Stimulated activated CD4-positive, alpha-beta T cell treated with anti-CD3 and anti-CD28 coated beads, Interleukin-4, amount 100 ng/mL, for 24 hours (primary cell): ENCODE data around the gene RTEL1.
"Not testable (repeated sequence)": the region's sequence is repeated elsewhere in the genome, so short reads cannot be mapped to it uniquely, and the experiment has no call there.

Experiments
- DNase-seq: peaks from one replicate; pipeline ENCODE4 v3.0.0-alpha.2; 2020

Gene RTEL1

DNA sequence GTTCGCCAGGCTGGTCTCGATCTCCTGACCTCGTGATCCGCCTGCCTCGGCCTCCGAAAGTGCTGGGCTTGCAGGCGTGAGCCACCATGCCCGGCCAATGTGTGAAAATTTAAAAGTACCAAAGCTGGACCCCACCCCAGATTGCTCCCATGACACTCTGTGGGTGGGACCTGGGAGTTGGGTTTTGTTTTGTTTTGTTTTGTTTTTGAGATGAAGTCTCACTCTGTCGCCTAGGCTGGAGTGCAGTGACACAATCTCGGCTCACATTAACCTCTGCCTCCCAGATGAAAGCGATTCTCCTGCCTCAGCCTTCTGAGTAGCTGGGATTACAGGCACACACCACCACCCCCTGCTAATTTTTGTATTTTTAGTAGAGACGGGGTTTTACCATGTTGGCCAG, 13.6 kb downstream of the RTEL1 start:
- DNase-seq: not testable (repeated sequence)

GRCh38 chr20:63672666-63673065, 14.6 kb downstream of the RTEL1 start:
- DNase-seq: no peak

DNA sequence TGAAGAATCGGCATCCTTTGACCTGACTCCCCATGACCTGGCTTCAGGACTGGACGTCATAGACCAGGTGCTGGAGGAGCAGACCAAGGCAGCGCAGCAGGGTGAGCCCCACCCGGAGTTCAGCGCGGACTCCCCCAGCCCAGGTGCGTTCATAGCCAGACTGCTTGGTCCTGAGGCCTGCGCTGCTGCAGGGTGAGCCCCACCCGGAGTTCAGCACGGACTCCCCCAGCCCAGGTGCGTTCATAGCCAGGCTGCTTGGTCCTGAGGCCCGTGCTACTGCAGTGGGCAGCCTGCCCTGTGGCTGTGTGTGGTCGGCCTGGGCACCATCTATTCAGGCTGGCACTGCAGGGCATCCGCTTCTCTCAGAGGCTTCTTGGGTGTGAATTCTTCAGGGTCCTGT, 15.8 kb downstream of the RTEL1 start:
- no peak for DNase-seq

- DNase-seq: no peak
These were observed 17.7 kb downstream of the RTEL1 start for GRCh38 chr20:63675681-63676368.

GRCh38 chr20:63678071-63678470, 20.0 kb downstream of the RTEL1 start:
- DNase-seq: no peak

GRCh38 chr20:63678667-63679465, 20.8 kb downstream of the RTEL1 start:
- no peak for DNase-seq

GRCh38 chr20:63679799-63680305, 21.7 kb downstream of the RTEL1 start:
- no peak for DNase-seq

DNA sequence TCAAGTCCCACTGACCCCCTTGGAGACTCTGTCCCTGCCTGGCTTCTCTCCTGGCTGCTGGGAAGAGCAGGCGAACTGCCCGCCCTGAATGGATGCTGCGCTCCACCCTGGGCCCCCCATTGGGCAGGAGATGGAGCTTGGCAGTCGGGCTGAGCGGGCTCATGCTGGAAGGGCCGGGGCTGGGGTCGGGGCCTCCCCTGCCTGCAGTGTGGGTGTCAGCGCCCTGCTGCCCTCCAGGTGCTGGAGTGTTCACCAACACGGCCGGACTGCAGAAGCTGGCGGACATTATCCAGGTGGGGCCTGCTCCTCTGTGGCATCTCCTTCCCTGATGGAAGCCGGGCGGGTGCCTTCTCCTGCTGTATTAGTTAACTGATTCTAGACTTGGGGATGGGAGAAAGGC, 22.3 kb downstream of the RTEL1 start:
- DNase-seq: no peak

DNA sequence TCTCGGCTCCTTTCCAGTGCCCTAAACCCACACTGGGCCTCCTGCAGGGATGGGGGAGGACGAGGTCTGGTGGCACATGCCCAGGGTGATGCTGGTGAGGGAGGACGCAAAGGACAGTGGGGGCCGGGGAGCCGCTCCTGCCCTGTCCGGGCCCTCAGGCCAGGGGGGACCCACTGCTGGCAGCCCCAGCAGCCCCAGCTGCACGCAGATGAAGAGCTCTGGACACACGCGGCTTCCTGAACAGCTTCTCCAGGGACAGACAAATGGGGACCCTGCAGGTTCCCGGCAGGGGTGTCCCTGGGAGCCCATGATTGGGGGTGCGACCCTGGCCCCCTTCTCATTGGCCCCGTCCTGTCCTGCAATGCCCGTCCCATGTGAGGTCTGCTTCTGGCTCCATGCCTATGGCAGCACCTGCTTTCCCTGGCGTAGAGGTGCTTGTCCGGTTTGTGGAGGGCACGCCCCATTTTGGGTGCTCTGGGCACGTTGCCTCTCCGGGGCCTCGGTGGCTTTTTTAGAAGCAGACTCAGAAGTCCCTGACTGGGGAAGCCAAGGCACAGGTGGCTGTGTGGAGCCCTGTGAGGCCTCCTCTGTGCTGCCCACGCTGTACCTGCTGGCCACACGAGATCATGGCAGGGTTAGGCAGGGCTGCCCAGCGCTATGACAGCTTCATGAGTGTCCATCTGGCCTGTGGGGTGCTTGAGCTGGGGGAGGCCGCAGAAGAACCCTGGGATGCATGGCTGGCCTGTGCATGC, 22.9 kb downstream of the RTEL1 start:
- no peak for DNase-seq

- no peak for DNase-seq
These were observed 23.6 kb downstream of the RTEL1 start for GRCh38 chr20:63681609-63682142.

- DNase-seq: no peak
These were observed 24.4 kb downstream of the RTEL1 start for GRCh38 chr20:63682384-63683139.

DNA sequence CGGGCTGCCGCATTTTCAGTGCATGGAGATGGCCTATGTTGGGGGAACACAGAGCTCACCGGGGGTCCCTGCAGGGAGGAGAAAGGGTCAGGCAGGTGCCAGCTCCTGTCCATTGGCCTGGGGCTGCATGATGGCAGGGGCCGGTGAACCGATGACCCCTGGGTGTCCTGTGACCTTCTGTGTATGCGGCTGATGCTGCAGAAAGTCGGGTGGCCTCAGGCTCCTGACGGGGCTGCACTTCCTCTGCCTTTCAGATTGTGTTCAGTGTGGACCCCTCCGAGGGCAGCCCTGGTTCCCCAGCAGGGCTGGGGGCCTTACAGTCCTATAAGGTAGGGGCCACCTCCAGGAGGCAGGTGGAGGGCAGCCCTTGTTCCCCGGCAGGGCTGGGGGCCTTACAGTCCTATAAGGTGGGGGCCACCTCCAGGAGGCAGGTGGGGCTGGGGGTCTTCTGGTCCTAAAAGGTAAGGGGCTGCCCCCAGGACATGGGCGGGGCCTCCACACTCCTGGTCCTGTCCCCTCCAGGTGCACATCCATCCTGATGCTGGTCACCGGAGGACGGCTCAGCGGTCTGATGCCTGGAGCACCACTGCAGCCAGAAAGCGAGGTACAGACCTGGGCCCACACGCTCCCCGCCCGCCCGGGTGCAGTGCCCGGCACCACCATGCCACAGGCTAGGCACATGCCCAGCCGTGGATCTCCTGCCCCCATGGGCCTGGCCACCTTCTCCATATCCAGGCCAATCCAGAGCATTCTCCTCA, 27.3 kb downstream of the RTEL1 start:
- DNase-seq: no peak

- no peak for DNase-seq
These were observed 28.0 kb downstream of the RTEL1 start for GRCh38 chr20:63686094-63686491.

- DNase-seq: peak; percentile 65
These were observed 28.6 kb downstream of the RTEL1 start for GRCh38 chr20:63686492-63687321.

GRCh38 chr20:63687419-63688178, 29.5 kb downstream of the RTEL1 start:
- DNase-seq: no peak

DNA sequence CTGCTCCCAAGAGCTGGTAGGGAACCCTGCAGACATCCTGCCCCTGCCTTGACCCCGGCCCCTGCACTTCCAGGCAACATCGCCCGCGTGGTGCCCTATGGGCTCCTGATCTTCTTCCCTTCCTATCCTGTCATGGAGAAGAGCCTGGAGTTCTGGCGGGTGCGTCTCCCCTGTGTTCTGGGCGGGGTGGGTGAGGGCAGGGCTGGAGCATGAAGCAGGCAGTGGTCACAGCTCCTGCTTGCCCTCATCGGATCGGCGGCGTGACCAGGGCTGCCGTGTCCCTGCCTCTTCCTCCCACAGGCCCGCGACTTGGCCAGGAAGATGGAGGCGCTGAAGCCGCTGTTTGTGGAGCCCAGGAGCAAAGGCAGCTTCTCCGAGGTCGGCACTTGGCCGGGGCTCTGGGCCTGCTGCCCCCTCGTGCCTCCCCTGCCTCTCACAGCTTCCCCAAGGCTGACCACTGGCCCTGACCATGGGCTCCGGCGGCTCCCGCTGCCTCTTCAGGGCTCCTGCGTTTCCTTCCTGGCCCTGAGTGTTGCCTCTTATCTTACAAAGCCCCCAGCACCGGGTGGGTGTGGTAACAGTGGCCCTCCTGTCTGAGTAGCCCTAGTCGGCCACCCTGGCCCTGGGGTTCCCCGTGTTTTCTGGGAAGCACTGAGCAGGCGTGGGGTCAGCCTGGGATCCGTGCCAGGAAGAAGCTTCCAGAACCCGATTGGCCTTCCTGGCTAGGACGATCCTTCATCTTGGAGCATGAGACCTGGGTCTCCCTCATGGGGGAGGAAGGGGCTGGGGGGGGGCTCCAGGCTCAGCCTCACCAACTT, 30.3 kb downstream of the RTEL1 start:
- no peak for DNase-seq

DNA sequence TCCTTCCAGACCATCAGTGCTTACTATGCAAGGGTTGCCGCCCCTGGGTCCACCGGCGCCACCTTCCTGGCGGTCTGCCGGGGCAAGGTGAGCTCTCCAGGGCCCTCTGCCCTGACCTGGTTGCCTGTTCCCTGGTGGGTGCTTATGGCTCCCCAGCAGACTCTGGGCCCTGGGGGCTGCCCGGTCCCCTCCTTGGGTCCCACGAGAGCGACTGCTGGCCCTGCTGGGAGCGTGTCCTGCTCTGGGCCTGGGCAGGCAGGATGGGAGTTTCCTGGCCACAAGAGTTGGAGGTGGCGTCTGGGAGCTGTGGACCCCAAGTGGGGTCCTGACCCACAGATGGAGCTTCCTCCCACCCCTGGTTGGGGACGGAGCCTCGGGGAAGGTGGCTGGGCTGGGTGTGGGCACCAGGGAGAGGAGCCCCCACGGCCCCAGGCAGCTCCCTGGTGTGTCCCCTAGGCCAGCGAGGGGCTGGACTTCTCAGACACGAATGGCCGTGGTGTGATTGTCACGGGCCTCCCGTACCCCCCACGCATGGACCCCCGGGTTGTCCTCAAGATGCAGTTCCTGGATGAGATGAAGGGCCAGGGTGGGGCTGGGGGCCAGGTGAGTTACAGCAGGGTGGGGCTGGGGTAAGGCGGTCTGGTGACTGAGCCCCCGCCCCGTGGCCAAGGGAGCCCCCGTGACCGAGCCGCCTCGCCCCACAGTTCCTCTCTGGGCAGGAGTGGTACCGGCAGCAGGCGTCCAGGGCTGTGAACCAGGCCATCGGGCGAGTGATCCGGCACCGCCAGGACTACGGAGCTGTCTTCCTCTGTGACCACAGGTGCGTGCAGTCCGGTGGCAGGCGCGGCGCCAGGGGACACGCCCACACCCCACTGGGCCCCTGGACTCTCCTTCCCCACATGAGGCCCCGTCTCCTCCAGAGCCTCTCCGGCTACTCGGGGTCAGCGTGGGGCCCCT, 31.2 kb downstream of the RTEL1 start:
- DNase-seq: no peak
